ENCODE data around the gene RNF220.

- TF ChIP-seq EZH2 (IDR thresholded peaks at IDR 0.05; ENCODE audit: borderline replicate concordance, low read depth, low read length, severe bottlenecking): no peak
- TF ChIP-seq CTCF (IDR thresholded peaks at IDR 0.05; ENCODE audit: extremely low read depth in 1 of 2, insufficient read depth in 1 of 2, low read depth in 1 of 2, low read length in 2 of 2): no peak
- no peak for TF ChIP-seq POLR2A (IDR thresholded peaks at IDR 0.05; ENCODE audit: low read depth, low read length)
These were observed 224.1 kb downstream of the RNF220 start for GRCh38 chr1:44628962-44629756.
